Eye (tissue), 1 donor: ENCODE results near the gene L3MBTL4.
"Not testable (repeated sequence)": the region's sequence is repeated elsewhere in the genome, so short reads cannot be mapped to it uniquely, and the experiment has no call there.

Experiments
- DNase-seq: peaks from one replicate; pipeline ENCODE4 v3.0.0-alpha.2; 2015

Gene L3MBTL4

DNA sequence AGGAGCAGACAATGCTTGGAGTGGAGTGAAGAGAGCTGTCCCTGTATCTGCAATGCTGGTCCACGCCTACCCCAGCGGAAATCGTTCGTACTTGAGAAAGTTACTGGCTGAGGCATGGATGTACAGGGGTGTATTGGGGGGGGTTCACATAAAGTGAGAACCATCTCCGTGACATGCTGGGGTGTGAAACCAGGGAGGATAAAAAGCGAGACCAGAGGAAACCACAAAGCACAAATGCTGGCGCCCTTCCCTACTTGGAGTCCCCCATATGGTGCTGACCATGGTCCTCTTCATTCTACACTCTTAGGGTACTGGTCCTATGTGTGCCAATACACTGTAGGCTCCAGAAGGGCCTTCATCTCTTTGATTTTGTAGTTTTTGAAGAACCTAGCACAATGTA, 244.1 kb downstream of the L3MBTL4 start:
- DNase-seq: no peak

DNA sequence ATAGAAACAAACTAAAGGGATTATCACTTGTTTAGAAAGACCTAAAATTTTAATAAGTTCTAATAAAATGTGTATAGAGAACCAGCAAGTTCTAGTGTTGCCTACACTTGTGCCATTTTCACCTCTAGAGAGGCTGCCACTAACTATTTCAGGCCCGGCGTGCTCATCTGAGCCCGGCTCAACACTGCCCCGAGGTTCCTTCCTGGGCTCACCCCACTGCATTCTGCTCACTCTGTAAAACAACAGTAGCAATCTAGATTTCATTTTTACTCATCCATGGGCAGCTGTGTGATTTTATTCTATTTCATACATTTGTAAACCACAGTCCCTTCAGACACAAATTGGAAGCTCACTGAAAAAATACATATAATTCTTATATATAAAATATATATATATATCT, 253.2 kb downstream of the L3MBTL4 start:
- no peak for DNase-seq

DNA sequence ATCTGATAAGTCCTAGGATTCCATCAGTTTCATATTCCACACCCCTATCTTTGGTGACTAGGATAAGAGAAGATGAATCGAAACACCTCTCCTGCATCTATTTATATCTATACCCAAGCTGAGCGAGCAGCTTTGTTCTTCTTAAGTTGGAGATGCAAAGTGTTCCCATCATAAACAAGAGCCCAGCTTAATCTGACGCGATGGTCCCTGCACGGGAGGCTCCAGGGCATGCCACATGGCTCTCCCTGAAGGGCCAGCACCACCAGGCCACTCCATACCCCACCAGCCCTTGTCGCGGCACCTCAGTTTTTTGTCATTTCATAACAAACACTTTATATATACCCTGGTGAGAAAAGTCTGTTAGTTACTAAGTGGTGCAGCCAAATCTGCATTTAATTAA, 255.3 kb downstream of the L3MBTL4 start:
- DNase-seq: no peak

DNA sequence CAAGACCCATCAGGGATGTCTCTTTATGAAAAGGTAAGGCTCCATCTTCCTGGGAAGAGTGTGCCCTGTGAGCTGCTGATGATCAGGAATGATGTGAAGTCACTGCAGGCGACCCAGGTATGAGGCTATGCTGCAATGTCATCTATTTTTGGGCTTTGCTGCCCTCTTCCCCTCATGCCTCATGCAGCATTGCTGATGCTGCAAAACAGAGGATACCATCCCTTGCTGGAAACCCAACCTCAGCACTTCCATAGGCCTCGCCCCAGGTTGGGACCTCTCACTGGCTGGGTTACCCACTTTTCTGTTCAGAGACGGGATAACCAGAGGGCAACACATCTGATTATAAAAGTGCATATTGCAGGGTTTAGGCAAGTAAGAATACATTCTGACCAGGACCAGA, 255.8 kb downstream of the L3MBTL4 start:
- no peak for DNase-seq

DNA sequence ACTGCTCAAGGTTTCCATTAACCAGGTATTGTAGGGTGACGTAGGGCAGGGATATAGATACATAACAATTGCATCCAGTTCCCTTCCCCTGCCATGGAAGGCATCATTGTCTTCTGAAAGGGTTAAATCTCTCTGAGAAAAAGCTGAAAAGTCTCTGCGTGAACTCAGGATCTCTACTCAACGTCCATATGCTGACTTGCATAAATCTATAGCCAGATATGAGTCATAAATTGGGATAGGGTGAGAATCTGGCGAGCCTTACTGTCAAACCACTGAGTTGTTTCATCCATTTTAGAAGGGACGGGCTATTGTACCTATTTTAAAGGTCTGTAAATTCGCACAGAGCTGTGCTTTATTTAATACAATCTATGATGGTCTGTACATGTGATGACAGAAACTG, 258.3 kb downstream of the L3MBTL4 start:
- no peak for DNase-seq

DNA sequence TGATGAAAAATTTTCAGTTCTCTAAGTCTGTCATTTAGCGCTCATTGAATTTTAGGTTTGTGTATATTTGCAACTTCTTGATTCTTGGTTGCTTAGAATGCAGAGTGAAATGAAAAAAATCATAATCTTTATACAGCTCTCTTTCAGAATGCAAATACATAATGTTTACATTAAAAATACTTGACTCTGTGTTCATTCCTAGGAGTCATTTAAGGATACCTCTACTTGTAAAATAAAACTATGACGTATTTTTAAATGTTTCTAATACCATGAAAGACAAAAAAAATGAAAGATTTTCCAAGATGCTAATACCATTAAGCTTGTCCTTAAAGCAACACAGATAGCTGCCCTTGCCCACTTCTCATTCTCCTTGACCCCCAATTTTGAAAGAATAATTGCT, 259.0 kb downstream of the L3MBTL4 start:
- DNase-seq: no peak

- no peak for DNase-seq
Observed at GRCh38 chr18:6150430-6150829, 264.3 kb downstream of the L3MBTL4 start.

GRCh38 chr18:6146307-6146661, 268.4 kb downstream of the L3MBTL4 start:
- DNase-seq: no peak

DNA sequence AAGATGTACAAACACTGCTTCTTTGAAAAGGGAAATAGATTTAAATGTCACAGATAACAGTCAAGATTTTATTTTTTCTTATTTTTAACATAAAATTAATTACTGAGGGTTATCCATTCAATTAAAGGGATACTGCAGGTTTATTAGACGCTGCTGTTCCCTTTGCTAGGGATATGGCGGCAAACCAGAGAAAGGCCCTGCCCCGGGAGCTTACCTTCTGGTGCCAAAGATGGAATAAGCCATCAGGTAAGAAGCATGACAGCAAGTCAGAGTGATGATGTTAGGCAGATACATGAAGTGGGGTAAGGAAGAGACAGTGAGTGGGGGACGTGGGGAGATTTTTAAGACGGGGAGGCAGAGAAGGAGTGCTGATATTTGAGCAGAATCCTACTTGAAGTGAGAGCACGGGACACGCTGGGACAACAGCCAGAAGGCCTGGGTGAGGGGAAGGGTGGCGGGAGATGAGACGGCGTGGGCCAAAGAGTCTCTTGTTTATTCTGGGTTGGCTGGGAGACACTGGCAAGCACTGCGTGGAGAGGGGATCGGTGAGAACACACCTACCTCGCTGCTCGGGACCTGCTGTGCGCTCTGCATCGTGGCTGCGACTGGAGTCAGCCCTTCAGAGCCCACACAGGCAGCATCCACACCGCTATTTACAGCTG, 268.9 kb downstream of the L3MBTL4 start:
- no peak for DNase-seq

- no peak for DNase-seq
Observed at GRCh38 chr18:6139007-6139406, 275.7 kb downstream of the L3MBTL4 start.

GRCh38 chr18:6135901-6136300, 278.8 kb downstream of the L3MBTL4 start:
- DNase-seq: not testable (repeated sequence)

GRCh38 chr18:6135029-6135428, 279.7 kb downstream of the L3MBTL4 start:
- DNase-seq: not testable (repeated sequence)

- DNase-seq: no peak
Observed at GRCh38 chr18:6132751-6133368, 281.9 kb downstream of the L3MBTL4 start.

- DNase-seq: no peak
Observed at GRCh38 chr18:6120820-6121279, 293.9 kb downstream of the L3MBTL4 start.

DNA sequence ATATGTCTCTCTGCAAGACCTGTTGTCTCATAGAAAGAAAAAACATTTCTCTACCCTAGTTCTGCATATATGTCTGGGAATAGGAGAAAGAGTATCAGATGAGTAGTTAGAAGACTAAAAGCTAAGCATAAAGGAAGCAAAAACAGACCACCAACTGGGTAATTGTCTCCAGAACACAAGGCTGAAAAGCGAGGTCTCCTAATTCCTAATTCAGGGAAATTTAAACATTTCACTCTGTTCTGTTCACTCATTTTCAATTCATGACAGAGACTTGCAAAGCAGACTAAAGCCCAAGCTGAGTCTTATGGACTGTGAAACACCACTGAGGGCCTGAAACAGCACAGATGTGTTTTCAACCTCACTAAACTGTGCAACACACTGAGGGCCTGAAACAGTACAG, 294.9 kb downstream of the L3MBTL4 start:
- no peak for DNase-seq

DNA sequence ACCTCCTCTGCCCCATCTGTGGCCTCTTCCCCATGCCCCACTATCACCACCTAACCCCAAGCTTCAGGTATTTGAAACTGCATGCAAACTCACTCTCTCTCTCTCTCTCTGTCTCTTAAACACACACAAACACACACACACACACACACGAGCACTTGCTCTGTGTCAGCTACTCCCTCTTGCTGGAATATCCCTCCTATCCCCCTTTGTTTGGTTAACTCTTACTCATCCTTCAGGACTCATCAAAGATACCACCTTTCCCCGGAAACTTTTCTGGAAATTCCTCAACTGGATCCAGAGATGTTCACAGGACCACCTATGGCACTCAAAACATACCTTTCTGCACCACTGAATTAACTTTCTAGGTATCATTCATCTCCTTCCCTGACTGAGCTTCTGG, 296.6 kb downstream of the L3MBTL4 start:
- DNase-seq: no peak

DNA sequence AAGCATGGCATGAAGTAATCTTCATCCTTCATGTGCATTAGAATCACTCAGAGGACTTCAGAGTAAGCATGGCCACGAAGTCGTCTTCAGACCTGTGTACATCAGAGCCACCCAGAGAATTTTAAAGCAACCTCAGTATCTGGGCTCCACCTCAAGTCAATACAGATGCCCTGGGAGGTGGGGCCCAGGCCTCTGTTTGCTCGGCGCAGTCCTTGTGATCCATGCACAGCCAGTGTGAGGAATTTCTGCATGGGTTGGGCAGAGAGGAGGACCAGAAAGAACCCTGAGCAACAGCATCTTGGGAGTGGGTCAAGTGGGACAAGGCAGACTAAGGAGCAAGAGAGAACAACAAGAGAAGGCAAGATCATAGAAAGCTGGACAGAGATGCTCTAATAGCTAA, 299.0 kb downstream of the L3MBTL4 start:
- DNase-seq: no peak

DNA sequence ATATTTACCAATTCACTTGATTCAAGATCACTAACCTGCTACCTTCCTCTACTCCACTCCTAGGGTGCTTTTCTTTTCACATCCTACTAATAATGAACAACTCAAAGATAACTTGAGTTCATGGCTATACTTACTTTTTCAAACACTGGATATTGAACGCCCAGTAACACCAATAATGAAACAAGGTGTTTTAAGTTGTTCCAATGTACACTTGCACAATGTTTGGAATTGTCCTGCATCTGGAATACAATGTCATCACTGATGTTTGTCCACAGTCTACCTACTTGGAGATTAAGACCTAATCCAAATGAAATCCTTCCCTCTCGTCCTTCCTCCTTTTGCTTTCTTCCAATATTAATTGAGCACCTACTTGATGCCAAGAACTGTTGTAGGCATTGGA, 301.1 kb downstream of the L3MBTL4 start:
- no peak for DNase-seq

GRCh38 chr18:6111726-6112125, 303.0 kb downstream of the L3MBTL4 start:
- no peak for DNase-seq

DNA sequence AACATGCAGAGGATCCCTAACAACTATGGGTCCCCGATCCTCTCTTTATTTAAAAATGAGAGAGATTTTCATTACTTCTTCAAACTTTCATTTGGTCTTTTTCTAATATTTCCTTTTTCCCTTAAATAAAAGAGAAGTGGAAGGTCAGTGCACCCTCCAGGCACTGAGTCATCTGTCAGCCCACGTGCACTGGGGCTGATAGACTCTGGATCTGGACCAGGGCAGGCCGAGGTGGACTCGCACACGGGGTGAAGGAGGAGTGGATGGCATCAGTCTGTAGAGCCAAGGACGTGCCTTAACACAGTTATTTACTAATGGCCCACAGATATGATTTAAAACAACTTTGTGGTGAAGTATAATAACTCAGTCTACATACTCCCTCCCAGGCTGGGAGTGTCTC, 305.0 kb downstream of the L3MBTL4 start:
- DNase-seq: no peak

DNA sequence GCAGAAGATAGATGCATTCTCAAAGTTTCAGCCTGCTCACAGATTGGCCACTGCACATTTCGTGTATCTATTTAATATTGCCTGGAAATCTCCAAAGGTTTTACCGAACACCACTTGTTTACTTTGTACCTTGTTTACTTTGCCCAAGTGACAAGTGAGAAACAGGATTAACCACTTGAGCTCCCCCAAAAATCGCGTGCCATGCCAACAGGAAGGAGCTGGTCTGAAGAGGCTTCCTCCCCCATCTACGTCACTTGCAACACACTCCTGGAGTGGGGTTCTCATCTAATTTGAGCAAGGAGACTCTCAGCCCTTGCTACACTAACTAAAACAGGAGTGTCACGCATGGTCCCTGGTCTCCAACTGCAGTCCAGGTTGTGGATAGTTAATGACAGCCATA, 306.9 kb downstream of the L3MBTL4 start:
- DNase-seq: no peak

DNA sequence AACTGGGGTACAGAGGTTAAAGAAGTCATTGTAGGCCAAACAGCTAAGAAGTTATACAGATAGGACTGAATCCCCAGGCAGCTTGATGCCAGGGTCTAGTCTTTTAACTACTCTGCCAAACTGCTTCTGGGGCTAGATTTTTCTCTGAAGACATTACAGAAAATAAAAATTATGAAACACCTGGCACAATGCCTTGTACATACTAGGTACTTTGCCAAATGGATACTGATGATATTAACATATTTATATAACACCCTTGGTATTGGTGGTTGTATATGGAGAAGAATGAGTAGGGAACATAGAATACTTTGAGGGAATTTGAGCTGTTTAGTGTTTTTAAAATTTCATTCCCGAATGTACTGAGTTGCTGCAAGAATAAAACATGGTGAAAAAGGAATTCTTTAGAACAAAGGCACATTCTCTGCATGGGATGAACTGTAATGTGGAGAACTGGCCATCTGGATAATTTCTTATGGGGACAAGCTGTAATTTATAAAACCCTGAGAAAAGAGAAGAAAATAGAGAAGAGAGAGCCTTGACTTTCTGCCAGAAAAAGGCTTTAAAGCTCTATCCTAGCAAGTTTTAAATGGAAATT, 308.5 kb downstream of the L3MBTL4 start:
- no peak for DNase-seq

GRCh38 chr18:6103741-6104140, 311.0 kb downstream of the L3MBTL4 start:
- DNase-seq: no peak

- no peak for DNase-seq
Observed at GRCh38 chr18:6096730-6097129, 318.0 kb downstream of the L3MBTL4 start.

GRCh38 chr18:6088432-6088831, 326.3 kb downstream of the L3MBTL4 start:
- no peak for DNase-seq
